HL-60/S4 (cell line): Measurements from ENCODE around the gene NR6A1.

Experiments used
- in situ Hi-C: fragments of 300-500 bp; cut with MboI; formaldehyde crosslinking; loops from 2 replicates; pipeline ENCODE4 v1.14.3; 2022; ENCODE audit warnings: low sequenced_read_pairs

NR6A1 gene

DNA sequence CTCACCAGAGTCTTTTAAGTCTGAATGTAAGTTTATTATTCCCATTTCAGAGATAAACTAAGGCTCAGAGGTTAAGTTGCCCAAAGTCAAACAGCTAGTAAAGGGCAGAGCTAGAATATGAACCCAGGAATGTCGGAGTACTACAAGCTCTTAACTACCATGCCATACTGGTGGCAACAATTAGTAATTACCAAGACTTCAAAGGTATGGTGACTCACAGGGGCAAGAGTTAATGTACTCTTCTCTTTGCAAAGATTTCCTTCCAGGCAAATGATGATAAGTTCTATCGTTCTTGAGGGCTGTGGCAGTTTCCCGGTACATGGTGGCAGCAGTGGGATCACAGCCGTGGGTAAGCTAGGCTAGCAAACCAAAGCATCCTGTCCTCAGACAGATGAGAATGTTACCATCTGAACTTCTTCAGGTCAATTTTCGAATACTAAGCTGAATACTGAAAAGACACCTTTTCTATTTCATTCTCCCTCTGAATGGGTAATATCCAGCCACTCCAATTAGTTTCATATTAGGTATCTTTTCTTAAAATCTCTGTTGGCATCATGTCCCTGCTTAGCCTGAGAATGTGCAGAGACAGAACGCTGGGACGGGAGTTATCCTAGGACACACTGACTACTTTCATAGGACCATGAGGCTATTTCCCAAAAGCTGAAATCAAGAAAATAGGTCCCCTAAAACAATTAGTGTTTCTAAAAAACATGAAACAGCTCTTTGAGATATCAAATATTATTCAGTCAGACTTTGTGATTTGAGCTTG lies 147.0 kb downstream of the NR6A1 start:
- in situ Hi-C loops = no loop called here

DNA sequence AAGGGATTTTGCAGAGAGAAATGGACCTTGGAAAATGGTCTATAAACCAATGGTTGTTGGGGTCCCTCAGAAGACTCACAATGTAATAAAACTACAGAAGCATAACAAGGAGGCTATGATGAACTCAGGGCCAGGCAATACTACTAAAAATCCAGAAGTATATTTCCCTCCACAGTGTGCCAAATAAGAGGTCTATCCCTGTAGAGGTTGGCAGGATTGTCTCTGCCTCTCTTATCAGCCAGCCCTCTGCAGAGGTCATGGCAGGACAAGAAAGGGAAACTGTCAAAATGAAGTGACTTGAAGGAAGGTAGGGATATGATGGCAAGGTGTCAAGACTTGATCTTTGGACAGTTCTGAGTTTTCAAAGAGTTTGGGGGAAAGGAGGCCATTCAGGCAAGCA lies 148.2 kb downstream of the NR6A1 start:
- in situ Hi-C loops = no loop called here

DNA sequence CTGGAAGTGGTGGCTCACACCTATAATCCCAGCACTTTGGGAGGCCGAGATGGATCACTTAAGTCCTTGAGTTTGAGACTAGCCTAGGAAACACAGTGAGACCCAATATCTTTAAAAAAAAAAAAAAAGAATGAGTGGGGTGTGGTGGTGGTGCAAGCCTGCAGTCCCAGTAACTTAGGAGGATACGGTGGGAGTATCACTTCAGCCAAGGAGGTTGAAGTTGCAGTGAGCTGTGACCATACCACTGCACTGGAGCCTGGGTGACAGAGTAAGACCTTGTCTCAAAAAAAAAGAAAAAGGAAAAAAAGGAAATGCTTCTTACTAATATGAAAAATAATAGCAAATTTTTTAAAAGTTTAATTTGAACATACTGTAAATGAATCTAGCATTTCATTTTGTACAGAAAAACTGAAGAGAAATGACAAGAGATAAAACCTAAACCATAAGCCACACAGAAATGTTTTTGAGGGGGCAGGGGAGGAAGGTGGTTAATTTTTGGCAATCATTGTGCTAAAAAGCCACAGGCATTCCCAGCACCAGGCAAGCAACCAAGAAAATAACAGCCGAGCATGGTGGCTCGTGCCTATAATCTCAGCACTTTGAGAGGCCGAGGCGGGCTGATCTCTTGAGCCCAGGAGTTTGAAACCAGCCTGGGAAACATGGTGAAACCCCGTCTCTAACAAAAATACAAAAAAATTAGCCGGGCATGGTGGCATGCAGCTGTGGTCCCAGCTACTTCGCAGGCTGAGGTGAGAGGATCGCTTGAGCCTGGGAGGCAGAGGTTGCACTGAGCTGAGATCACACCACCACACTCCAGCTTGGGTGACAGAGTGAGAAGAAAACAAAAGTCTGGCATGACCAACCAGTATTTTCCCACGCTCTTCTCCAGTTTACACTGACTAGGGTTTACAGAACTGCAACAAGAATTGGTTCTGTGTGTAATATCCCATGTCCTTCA lies 149.5 kb downstream of the NR6A1 start:
- in situ Hi-C loops = no loop called here

DNA sequence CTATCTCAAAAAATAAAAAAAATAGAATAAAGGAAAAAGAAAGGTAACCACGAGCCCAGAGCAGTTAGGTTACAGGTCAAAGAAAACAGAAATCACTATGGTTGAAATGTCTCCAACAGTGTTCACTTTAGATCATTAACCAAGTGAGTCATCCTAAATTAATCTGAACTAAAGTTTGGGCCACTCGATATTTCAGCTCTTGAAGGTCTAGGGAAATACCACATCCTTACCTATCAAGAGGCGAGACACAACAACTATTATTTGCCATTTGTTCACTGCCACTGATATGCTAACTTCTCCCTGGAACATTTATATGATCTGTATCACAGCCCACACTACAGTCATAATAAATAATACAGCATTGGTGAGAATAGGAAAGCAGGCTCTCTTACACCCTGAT lies 152.6 kb downstream of the NR6A1 start:
- in situ Hi-C loops = loop anchor here (5.0 kb wide), 1 partner anchor 79 kb away; no protein-coding TSS in a partner anchor

DNA sequence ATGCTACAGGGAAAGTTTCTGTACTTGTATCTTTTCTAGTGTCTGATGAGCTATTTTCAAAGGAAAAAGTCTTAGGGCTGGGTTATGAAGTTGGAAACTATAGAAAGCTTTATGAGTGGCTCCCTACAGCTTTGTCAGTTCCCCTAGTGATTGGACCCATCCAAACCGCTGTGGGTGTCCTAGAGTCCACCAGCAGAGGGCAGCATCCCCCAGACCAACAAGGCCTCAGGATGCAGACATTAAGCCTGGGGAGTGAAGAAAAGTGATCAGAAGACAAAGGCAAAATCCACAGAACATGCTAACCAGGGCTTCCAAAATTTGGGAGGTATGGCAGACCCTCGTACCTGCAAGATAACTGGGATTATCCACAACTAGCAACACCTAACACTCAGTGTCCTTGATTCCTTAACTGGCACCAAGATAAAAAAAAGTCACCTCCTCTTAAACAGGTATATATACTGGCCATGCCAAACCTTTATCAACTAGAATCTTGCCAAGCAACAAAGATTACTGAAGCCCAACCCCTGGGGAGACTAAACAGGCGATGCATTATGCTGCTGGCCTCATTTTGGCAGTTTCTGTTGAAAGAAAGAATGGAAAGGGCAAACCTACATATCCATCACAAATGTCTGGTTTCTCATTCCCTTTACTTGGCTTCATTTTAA lies 153.5 kb downstream of the NR6A1 start:
- in situ Hi-C loops = loop anchor here (5.0 kb wide), 1 partner anchor 80 kb away; no protein-coding TSS in a partner anchor

DNA sequence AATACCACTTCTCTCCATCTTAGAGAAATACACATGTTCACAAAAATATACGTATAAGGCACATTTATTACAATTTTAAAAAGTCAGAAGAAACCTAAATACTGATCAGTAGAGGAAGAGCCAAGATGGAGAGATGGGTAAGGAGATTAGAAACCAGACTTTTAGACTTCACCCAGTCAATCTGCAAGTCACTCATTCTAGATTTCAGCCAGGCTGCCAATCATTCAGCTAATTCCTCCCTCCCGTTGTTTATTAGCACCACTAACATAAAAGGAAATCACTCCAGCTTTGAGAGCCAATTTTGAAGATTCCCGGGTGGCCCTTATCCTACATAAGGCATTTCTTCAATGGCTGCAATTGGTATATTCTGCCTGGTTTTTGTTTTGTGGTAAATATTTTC lies 154.2 kb downstream of the NR6A1 start:
- in situ Hi-C loops = loop anchor here (5.0 kb wide), 1 partner anchor 80 kb away; no protein-coding TSS in a partner anchor

DNA sequence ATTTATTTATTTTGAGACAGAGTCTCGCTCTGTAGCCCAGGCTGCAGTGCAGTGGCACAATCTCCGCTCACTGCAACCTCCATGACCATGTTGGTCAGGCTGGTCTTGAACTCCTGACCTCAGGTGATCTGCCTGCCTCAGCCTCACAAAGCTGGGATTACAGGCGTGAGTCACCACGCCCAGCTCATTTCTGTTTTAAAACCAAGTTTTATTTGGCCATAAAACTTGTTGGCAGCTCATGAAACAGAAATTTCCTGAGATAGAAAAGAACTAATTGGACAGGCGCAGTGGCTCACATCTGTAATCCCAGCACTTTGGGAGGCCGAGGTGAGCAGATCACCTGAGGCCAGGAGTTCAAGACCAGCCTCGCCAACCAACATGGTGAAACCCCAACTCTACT lies 155.3 kb downstream of the NR6A1 start:
- in situ Hi-C loops = loop anchor here (5.0 kb wide), 1 partner anchor 81 kb away; no protein-coding TSS in a partner anchor

DNA sequence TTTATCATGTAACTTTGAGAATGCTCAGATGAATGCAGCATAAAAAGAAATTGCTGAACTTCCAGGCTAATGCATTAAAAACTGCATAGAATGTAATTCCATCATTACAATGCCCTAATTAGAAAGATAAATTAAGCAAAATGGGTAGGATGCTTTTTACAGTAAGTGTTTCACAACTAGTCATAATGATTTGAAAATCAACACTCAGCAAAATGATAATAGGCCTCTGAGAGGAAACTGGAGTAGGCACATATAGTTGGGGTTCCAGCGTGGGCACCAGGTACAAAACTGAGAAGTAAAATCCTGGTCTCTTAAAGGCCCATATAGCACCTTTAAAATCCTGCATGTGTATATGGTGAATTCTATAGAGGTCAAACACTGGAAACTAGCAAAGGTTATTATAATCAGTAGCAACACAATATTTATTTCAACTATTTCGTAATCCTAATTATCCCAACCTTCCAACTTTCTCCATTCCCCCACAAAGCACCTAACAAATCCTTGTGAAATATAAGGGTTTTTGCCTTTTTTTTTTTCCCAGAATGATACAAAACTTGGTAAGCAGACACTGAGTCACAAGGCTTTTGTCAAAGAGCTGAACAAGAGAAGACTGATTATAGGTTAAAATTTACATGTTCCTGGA lies 155.9 kb downstream of the NR6A1 start:
- in situ Hi-C loops = loop anchor here (5.0 kb wide), 1 partner anchor 82 kb away; no protein-coding TSS in a partner anchor

DNA sequence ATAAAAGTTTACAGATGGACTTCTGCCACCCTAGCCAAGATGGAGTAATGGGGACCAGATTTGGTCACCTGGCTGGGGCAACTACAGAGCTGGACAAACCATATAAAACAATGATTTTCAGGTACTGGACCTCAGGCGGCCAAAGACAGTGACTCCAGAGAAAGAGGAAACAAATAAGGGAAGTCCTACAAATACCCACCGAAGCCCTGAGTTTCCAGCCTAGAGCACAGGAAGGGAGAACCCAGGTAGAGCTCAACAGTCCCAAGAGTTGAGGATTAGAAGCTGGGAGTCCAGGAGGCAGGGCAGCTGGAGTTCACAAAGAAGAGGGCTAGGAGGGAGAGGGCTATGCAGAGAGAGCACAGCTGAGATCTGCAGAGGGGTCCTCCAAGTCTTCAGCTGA lies 157.3 kb downstream of the NR6A1 start:
- in situ Hi-C loops = no loop called here

DNA sequence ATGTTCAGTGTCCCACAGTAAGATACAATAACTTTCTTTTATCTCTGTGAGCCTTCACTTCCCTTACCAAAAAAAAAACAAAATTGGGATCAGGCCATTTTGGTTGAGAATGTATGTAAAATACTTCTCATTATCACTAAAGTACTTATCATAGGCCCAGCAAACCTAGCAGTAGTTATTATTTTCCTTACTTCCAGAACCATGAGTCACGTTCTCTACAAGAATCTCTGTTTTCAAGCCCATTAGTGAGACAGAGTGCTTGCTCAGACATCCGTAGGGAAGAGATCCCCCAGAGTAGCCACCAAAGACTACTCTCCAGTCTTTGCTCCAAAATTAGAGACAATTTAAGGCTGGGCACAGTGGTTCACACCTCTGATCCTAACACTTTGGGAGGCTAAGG lies 160.0 kb downstream of the NR6A1 start:
- in situ Hi-C loops = no loop called here

DNA sequence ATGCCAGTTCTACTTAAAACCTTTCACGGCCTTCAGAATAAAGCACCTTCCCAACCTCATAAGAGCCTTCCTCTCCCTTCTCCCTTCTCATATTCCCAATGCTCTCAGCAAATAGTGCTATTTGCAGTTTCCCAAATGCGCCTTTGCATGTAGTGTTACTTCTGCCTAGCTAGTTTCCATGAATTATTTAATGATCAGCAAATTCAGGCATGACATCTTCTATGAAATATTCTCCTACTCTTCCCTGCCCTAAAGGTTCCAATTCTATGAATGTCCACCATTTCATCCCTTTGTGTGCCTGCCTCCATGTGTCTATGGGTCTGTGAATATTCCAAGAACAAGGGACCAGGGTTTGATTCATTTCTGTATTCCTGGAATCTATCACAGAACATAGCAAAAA lies 165.1 kb downstream of the NR6A1 start:
- in situ Hi-C loops = no loop called here

DNA sequence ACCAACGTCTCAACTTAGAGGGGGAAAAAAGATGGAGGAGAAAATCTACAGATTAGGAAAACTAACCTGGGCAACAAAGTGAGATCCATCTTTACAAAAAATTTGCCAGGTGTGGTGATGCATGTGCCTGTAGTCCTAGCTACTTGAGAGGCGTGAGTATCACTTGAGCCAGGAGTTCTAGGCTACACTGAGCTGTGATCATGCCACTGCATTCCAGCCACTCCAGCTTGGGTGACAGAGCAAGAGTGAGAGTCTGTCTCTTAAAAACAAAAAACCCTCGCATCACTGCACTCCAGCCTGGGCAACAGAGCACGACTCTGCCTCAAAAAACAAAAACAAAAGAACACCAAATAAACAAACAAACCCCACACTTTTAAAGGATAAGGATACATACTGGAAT lies 165.9 kb downstream of the NR6A1 start:
- in situ Hi-C loops = no loop called here

DNA sequence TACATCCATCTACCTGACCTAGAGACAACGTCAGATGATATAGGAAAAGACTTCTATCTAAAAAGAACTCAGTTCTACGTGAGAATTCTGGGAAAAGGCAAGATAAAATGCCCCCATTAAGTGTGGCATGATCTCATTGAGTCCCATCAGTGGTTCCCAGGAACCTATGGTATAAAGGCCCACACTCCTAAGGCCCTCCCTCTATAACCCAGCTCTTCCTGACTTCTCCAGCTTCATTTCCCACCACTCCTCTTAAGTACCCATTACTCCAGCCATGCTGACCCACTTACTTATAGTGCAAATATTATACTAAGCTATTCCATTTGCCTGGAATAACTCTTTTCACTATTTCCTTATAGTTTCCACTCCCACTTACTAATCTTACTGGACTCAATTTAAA lies 168.5 kb downstream of the NR6A1 start:
- in situ Hi-C loops = no loop called here

DNA sequence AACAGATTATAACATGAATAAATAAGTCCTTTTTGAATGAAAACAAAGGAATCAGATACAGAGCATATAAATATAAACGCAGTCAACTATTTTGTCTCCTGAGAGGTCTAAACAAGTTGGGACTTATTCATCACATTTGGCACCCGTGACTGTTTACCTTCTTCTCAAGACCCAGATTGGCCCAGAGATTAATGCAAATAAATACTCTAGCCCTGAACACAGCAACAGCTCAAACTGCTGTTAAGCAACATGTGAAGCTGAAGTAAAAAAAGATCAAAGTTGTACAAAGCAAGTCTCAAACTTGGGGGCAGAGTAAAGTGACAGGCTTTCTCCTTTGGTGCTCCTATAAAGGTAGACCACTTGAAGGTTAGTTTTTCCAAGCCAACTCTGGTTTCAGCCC lies 168.9 kb downstream of the NR6A1 start:
- in situ Hi-C loops = no loop called here

DNA sequence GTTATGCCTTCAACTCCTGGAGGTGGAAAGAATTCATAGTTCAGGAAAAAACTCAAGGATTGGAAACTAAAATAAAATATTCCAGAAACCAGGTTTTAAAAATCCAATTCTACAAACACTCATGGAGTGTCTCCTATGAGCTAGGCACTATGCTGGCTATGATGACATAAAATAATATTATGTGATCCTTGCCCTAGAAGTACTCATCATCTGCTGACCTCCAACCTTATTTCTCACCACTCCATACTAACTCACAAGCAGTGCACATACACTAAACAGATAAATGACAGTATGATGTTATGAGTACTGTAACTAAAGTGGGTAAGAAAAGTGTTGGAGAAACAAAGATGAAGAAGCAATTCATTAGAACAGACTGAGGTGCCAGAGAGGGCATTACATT lies 170.7 kb downstream of the NR6A1 start:
- in situ Hi-C loops = no loop called here

DNA sequence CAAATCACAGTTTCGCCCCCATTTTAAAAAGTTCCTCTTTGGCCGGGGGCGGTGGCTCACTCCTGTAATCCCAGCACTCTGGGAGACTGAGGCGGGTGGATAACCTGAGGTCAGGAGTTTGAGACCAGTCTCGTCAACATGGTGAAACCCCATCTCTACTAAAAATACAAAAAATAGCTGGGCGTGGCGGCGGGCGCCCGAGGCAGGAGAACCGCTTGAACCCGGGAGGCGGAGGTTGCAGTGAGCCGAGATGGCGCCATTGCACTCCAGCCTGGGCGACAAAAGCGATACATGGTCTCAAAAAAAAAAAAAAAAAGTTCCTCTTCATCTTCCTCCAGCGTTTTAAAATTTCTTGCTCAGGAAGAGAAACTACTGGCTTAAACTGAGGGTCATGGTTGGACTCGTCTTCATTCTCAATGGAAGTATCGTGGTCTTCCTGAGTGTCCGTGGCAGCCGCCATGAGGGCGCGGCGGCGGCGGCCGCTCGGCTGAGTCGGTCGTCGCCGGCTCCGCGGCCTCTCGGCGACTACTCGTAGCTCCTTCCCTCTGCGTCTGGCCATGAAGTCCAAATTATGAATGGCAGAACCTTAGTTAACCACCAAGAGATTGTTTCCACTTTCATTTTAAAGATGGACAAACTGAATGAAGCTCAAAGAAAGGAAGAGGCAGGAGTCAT lies 171.9 kb downstream of the NR6A1 start:
- in situ Hi-C loops = no loop called here

DNA sequence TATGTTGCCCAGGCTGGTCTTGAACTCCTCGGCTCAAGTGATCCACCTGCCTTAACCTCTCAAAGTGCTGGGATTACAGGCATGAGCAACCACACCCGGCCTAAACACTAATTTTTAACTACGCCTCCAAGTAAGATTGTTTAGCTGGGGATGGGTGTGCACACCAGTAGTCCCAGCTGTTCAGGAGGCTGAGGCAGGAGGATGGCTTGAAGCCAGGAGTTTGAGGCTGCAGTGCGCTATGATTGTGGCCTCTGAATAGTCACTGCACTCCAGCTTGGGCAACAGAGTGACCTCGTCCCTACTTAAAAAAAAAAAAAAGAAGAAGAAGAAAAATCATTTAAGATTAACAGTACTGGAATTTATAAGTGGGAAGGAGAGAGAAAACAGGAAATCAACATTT lies 173.1 kb downstream of the NR6A1 start:
- in situ Hi-C loops = no loop called here

DNA sequence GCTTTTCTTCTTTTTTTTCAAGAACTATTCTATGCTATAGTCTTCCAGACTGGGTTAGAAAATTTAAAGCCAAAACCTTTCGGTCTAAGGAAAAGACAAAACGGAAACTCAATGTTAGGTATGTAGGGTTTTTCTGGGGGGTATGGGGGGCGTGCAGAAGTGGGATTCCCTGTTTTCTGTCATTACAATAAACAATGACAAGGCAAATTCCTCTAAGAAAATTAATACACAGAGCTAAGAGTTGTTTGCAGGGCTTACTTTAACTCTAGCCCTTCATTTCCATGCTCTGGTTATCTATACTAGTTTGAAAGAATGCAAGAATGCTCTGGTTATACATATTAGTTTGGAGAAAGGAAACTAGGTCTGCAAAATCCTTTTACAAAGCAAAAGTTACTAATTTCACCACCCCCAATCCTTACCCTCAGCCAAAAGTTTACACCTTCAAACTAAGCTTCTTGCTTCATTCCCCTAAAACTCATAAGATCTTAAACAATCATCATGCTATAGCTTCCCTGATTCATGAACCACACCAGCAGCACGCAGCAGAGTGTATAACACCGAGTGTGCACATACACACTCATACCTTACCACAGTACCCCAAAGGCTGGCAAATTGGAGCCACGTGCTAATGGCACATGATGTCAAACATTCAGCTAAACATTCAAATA lies 174.8 kb downstream of the NR6A1 start:
- in situ Hi-C loops = no loop called here

DNA sequence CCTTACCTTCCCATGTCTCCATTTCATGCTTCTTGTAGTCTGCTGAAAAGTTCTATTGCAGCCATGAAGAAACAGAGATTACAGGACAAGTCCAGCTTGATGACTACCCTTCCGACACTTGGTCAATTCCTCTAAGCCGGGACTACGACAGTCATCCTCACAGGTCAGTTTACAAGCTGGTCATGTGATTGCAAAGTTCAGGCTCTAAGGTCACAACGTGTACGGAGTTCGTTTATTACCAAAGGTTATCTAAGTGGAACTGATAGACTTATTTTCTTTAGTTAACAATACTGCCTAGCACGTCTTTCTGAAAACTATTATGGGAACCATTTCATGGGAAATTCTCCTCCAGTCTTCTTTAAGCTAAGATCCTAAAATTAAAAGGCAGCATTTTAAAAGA lies 175.4 kb downstream of the NR6A1 start:
- in situ Hi-C loops = no loop called here

DNA sequence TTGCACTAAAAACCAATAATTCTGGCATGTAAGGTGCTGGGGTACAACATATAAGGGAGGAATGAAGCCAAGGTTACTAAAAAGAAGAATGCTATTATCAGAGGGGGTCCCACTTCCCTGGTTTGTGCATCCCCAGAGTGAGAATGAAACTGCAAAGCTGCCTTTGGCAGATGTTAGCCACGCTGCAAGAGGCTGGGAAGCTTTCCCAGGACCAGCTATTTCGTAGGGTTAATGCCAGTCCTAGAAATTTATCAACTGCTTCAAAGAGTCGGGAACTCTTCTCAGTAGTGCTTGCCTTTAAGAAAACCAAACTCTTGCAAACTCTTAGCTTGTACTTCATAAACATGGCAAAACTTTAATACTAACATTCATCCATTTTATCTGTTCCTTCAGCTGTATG lies 176.4 kb downstream of the NR6A1 start:
- in situ Hi-C loops = no loop called here
